OCI-LY7 (cell line): Measurements from ENCODE around the gene OR6B1.

Experiments
- EZH2phosphoT487 ChIP-seq: fragments of 200-600 bp; sonication (generic); IDR thresholded peaks from 2 replicates; pipeline ENCODE4 v1.6.1; 2018; ENCODE audit warnings: low read depth, borderline replicate concordance, mild to moderate bottlenecking, mixed run types, antibody characterized with exemption, low read length, moderate library complexity, mixed read lengths
- TF ChIP-seq, protein P1 (sequence below): fragments of 200-600 bp; sonication (generic); conservative IDR thresholded peaks from 2 replicates; pipeline ENCODE4 v1.5.1; 2014; ENCODE audit warnings: mild to moderate bottlenecking, antibody characterized with exemption, low read length, moderate library complexity, mixed read lengths

DNA sequence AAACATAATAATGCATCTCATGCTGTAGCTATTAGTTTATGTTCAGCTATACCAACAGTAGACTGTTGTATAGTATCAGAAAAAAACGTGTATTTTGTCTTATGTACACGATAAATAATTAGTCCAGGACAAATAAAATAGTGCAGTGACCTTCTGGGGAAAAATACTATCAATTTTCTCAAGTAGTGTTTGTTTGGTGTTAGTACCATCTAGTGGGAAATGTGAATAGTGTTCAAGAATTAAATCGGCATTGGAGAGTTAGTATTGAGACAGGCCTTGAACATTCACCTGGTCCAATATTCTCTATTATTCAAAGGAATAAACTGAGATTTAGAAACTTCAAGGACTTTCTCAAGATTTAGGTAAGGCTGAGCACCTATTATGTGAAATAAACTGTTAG is 26.9 kb downstream of the OR6B1 start:
- TF ChIP-seq, protein P1, sequence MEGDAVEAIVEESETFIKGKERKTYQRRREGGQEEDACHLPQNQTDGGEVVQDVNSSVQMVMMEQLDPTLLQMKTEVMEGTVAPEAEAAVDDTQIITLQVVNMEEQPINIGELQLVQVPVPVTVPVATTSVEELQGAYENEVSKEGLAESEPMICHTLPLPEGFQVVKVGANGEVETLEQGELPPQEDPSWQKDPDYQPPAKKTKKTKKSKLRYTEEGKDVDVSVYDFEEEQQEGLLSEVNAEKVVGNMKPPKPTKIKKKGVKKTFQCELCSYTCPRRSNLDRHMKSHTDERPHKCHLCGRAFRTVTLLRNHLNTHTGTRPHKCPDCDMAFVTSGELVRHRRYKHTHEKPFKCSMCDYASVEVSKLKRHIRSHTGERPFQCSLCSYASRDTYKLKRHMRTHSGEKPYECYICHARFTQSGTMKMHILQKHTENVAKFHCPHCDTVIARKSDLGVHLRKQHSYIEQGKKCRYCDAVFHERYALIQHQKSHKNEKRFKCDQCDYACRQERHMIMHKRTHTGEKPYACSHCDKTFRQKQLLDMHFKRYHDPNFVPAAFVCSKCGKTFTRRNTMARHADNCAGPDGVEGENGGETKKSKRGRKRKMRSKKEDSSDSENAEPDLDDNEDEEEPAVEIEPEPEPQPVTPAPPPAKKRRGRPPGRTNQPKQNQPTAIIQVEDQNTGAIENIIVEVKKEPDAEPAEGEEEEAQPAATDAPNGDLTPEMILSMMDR, result peak; percentile 33; the same call in 1 of the 2 replicates
- no peak for TF ChIP-seq EZH2phosphoT487
